OCI-LY3 (cell line): ENCODE data around the gene RBMY1D.

Experiments
- CTCF ChIP-seq: fragments of 200-600, 300-600 bp; sonication (generic); IDR thresholded peaks from 2 replicates; pipeline ENCODE4 v1.5.1; 2014; ENCODE audit warnings: antibody characterized with exemption, low read length, low read depth
- EZH2phosphoT487 ChIP-seq: fragments of 200-600 bp; shearing (Covaris generic); IDR thresholded peaks from 2 replicates; pipeline ENCODE4 v1.6.1; 2018; ENCODE audit warnings: antibody characterized with exemption, mixed run types, low read depth

- no peak for TF ChIP-seq CTCF
- TF ChIP-seq EZH2phosphoT487 = no peak
Observed at GRCh38 chrY:21836343-21836742, 58.0 kb downstream of the RBMY1D start.
